Thyroid gland (tissue), 4 donors: ENCODE data around the gene RMI2. TPM values are rescaled to one million over a fixed set of nuclear protein-coding genes. Genes with fewer than 3 reads are reported as not detected.

Source experiments
- DNase-seq, 2 donors: peaks; one replicate each; pipeline ENCODE4 v3.0.0-alpha.2; 2019
- H3K27ac ChIP-seq, 3 donors: fragments of 200-600 bp; sonication (generic); 1 replicate in 2 of 3; 2 replicates in 1 of 3; pipeline ENCODE4 v1.5.1; 2016 to 2019; ENCODE audit warnings: mild to moderate bottlenecking in 1 of 3, moderate library complexity in 1 of 3
- H3K27me3 ChIP-seq: fragments of 200-600 bp; sonication (generic); one replicate; pipeline ENCODE4 v1.5.1; 2019
- H3K36me3 ChIP-seq, 2 donors: fragments of 200-600 bp; sonication (generic); one replicate each; pipeline ENCODE4 v1.5.1; 2016 to 2019
- H3K4me1 ChIP-seq, 2 donors: fragments of 200-600 bp; sonication (generic); one replicate each; pipeline ENCODE4 v1.5.1; 2017 to 2019
- H3K4me3 ChIP-seq, 3 donors: fragments of 200-600 bp; sonication (generic); replicated peaks in 1 of 3; 1 replicate in 2 of 3; 2 replicates in 1 of 3; pipeline ENCODE4 v1.5.1; 2016; ENCODE audit warnings: mild to moderate bottlenecking in 1 of 3
- H3K9me3 ChIP-seq: fragments of 200-600 bp; sonication (generic); one replicate; pipeline ENCODE4 v1.5.1; 2017
- POLR2A ChIP-seq, 2 donors: fragments of 450-650 bp; IDR thresholded peaks; one replicate each; pipeline ENCODE4 v1.6.1; 2017; ENCODE audit warnings: antibody characterized with exemption in 2 of 2, mild to moderate bottlenecking in 2 of 2, moderate library complexity in 1 of 2
- WGBS, 2 donors: methylation state at CpG; one replicate each; pipeline ENCODE4 v1.1.5; 2017; 5-methylcytosine and 5-hydroxymethylcytosine counted together
- intact Hi-C: fragments of 100-400 bp; cut with DNase I; formaldehyde crosslinking; loops from one replicate; pipeline ENCODE4 v1.15.1; 2023
- total RNA-seq, 4 donors: library from RNA; depleted of rRNA; stranded (reverse); fragments of >200 nt; gene quantifications; one replicate each; pipeline ENCODE4 v1.2.3, GENCODE V29; 2016
- TF ChIP-seq, protein P1 (sequence below), 6 experiments: fragments of 200-600 bp in 3 of 6; fragments of 450-650 bp in 3 of 6; sonication (generic) in 3 of 6; IDR thresholded peaks; one replicate each; pipeline ENCODE4 v1.5.1; 2016 to 2019; ENCODE audit warnings: antibody characterized with exemption in 6 of 6, mild to moderate bottlenecking in 2 of 6, inconsistent platforms in 1 of 6, moderate library complexity in 1 of 6

RMI2 gene
- total RNA-seq, 4 donors from 2014 or later: 2.5 to 2.8 (median 2.6) TPM; not detected in 1

- H3K27ac ChIP-seq: no peak overlapping the region
- no peaks in the 10 kb centered on the region for H3K27me3 ChIP-seq
- H3K4me1 ChIP-seq: peaks cover 10 to 27% of the 10 kb centered on the region in 2 donors
- intact Hi-C loops: no loop called here
- 38 to 45% methylated on average over 6 of the region's 6 CpGs for WGBS, 2 donors
- no peak for DNase-seq
- no peaks in the 10 kb centered on the region for H3K36me3 ChIP-seq
- H3K9me3 ChIP-seq: no peaks in the 10 kb centered on the region
- TF ChIP-seq, protein P1, sequence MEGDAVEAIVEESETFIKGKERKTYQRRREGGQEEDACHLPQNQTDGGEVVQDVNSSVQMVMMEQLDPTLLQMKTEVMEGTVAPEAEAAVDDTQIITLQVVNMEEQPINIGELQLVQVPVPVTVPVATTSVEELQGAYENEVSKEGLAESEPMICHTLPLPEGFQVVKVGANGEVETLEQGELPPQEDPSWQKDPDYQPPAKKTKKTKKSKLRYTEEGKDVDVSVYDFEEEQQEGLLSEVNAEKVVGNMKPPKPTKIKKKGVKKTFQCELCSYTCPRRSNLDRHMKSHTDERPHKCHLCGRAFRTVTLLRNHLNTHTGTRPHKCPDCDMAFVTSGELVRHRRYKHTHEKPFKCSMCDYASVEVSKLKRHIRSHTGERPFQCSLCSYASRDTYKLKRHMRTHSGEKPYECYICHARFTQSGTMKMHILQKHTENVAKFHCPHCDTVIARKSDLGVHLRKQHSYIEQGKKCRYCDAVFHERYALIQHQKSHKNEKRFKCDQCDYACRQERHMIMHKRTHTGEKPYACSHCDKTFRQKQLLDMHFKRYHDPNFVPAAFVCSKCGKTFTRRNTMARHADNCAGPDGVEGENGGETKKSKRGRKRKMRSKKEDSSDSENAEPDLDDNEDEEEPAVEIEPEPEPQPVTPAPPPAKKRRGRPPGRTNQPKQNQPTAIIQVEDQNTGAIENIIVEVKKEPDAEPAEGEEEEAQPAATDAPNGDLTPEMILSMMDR (IDR thresholded peaks at IDR 0.05): no peak
- no peak for TF ChIP-seq POLR2A (IDR thresholded peaks at IDR 0.05)
- no peak overlapping the region for H3K4me3 ChIP-seq
Observed at GRCh38 chr16:11329071-11329491, 16.2 kb upstream of the RMI2 start.

GRCh38 chr16:11329891-11330290 is 15.4 kb upstream of the RMI2 start:
- no peak for DNase-seq

DNA sequence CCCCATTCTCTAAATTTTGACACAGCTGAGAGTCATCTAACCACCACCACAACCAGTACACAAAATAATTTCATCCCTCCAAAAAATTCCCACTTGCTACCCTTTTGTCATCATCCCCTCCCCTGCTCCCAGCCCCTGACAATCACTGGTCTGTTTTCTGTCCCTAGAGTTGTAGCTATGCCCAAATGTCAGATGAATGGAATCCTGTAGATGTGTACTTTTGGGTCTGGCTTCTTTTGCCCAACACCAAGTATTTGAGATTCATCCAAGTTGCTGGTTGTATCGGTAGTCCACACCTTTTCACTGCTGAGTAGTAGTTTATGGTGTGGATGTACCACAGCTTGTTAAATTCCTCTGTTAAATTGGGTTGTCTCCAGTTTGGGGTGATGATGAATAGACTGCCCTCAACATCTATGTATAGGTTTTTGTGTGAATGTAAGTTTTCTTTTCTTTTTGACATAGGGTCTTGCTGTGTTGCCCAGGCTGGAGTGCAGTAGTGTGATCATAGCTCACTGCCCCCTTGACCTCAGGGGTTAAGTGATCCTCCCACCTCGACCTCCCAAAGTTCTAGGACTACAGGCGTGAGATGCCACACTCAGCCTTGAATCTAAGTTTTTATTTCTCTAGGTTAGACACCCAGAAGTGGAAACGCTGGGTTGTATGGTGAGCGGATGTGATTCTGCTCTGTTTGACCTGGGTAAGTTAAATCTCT is 14.6 kb upstream of the RMI2 start:
- H3K4me1 ChIP-seq: peaks cover 10 to 23% of the 10 kb centered on the region in 2 donors
- no peaks in the 10 kb centered on the region for H3K9me3 ChIP-seq
- H3K27me3 ChIP-seq: no peaks in the 10 kb centered on the region
- H3K36me3 ChIP-seq: no peaks in the 10 kb centered on the region
- H3K4me3 ChIP-seq: no peak overlapping the region
- TF ChIP-seq, protein P1 (IDR thresholded peaks at IDR 0.05): no peak
- no peak for TF ChIP-seq POLR2A (IDR thresholded peaks at IDR 0.05)
- WGBS, 2 donors: 85 to 90% methylated on average over 5 of the region's 5 CpGs
- intact Hi-C loops: no loop called here
- no peak overlapping the region for H3K27ac ChIP-seq
- DNase-seq: no peak

More at GRCh38 chr16:11329891-11330290, 15.4 kb upstream of the RMI2 start:
- Histone ChIP-seq H3K27me3 (no peaks in the 10 kb centered on the region), H3K27ac (no peak overlapping the region), H3K4me1 (peaks cover 10 to 27% of the 10 kb centered on the region in 2 donors), H3K9me3 (no peaks in the 10 kb centered on the region), H3K4me3 (no peak overlapping the region), H3K36me3 (no peaks in the 10 kb centered on the region)
- whole genome bisulfite sequencing, 2 donors: 70 to 79% methylated on average over 2 to 3 of the region's 3 CpGs
- TF ChIP-seq, protein P1 (IDR thresholded peaks at IDR 0.05): no peak
- TF ChIP-seq POLR2A (IDR thresholded peaks at IDR 0.05): no peak
- intact Hi-C loops: no loop called here

DNA sequence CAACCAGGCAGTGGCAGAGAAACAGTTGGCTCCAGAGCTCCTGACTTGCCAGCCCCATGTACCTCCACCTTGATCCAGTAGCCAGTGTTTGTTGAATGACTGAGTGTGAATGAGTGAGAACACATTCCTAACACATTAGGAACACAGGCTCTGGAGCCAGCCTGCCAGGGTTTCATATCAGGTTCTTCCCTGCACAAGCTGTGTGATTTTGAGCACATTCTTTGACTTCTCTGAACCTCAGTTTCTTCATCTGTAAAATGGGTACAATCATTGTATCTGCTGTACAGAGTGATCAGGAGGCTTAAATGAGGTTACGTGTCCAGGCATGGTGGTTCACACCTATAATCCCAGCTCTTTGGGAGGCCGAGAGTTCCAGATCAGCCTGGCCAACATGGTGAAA is 13.3 kb upstream of the RMI2 start:
- DNase-seq: no peak
- Histone ChIP-seq H3K27ac (no peak overlapping the region), H3K36me3 (no peaks in the 10 kb centered on the region), H3K9me3 (no peaks in the 10 kb centered on the region), H3K4me1 (peaks cover 6 to 22% of the 10 kb centered on the region in 2 donors), H3K4me3 (no peak overlapping the region), H3K27me3 (no peaks in the 10 kb centered on the region)
- intact Hi-C loops: no loop called here
- TF ChIP-seq POLR2A (IDR thresholded peaks at IDR 0.05): no peak
- TF ChIP-seq, protein P1 (IDR thresholded peaks at IDR 0.05): no peak
- 91 to 97% methylated on average over 2 of the region's 2 CpGs for WGBS, 2 donors

DNA sequence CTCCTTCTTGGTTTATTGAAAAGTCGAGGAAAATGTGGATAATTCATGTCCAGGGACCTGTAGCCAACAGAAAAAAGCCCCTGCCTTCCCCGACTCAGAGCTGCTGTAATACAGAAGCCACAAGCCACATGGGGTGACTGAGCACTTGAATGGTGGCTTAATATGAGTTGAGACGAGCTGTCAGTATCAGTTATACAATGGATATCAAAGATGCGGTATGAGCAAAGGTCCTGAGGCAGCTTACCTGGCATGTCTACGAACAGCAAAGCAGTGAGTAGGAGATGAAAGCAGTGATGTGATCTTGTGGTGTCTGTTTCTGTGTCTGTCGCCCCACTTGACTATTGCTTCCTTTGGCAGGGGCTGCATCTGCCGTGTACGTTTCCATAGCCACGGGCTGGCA is 12.2 kb upstream of the RMI2 start:
- H3K4me3 ChIP-seq: no peak overlapping the region
- no peaks in the 10 kb centered on the region for H3K36me3 ChIP-seq
- H3K27me3 ChIP-seq: no peaks in the 10 kb centered on the region
- TF ChIP-seq, protein P1 (IDR thresholded peaks at IDR 0.05): no peak
- TF ChIP-seq POLR2A (IDR thresholded peaks at IDR 0.05): no peak
- peaks cover 4 to 15% of the 10 kb centered on the region in 2 donors for H3K4me1 ChIP-seq
- WGBS, 2 donors: 89 to 90% methylated on average over 9 of the region's 9 CpGs
- H3K27ac ChIP-seq: no peak overlapping the region
- H3K9me3 ChIP-seq: no peaks in the 10 kb centered on the region
- intact Hi-C loops: no loop called here
- no peak for DNase-seq
